Liver (tissue), 9 donors: Measurements from ENCODE around the gene FRG2C. TPM values are rescaled to one million over a fixed set of nuclear protein-coding genes. Genes with fewer than 3 reads are reported as not detected.
"Not testable (repeated sequence)": the region's sequence is repeated elsewhere in the genome, so short reads cannot be mapped to it uniquely, and the experiment has no call there.

Source experiments
- DNase-seq: peaks from one replicate; pipeline ENCODE4 v3.0.0-alpha.2; 2017; ENCODE audit warnings: low spot score
- H3K27ac ChIP-seq, 2 donors: one replicate each; pipeline ENCODE4 v1.7.0; 2013; ENCODE audit warnings: inconsistent platforms in 2 of 2, low read length in 2 of 2, control low read depth in 1 of 2, low read depth in 1 of 2, mild to moderate bottlenecking in 1 of 2
- H3K27me3 ChIP-seq, 4 donors: one replicate each; pipeline versions ENCODE4 v1.6.1 to v1.7.0; 2013; ENCODE audit warnings: low read length in 3 of 4, inconsistent platforms in 1 of 4, mild to moderate bottlenecking in 1 of 4, moderate library complexity in 1 of 4; ENCODE audit not compliant: control insufficient read depth in 4 of 4, insufficient read depth in 4 of 4
- H3K36me3 ChIP-seq, 4 donors: one replicate each; pipeline versions ENCODE4 v1.6.1 to v1.7.0; 2013; ENCODE audit warnings: low read length in 3 of 4, mild to moderate bottlenecking in 3 of 4, low read depth in 1 of 4, moderate library complexity in 1 of 4; ENCODE audit not compliant: control insufficient read depth in 4 of 4, insufficient read depth in 3 of 4
- H3K4me1 ChIP-seq, 4 donors: one replicate each; pipeline versions ENCODE4 v1.6.1 to v1.7.0; 2013; ENCODE audit warnings: low read length in 3 of 4, mild to moderate bottlenecking in 3 of 4, moderate library complexity in 1 of 4; ENCODE audit not compliant: control insufficient read depth in 4 of 4, insufficient read depth in 4 of 4
- H3K4me3 ChIP-seq, 3 donors: one replicate each; pipeline versions ENCODE4 v1.6.1 to v1.7.0; 2013; ENCODE audit warnings: low read length in 3 of 3, control low read depth in 1 of 3, low read depth in 1 of 3, mild to moderate bottlenecking in 1 of 3
- H3K9ac ChIP-seq, 2 donors: one replicate each; pipeline ENCODE4 v1.7.0; 2013; ENCODE audit warnings: low read length in 2 of 2, mild to moderate bottlenecking in 2 of 2, moderate library complexity in 2 of 2, control low read depth in 1 of 2, low read depth in 1 of 2
- H3K9me3 ChIP-seq, 4 donors: one replicate each; pipeline versions ENCODE4 v1.6.1 to v1.7.0; 2013; ENCODE audit warnings: low read length in 3 of 4; ENCODE audit not compliant: control insufficient read depth in 4 of 4
- EGR1 ChIP-seq, 2 donors: IDR thresholded peaks; 2 replicates each; pipeline ENCODE4 v1.6.1; 2016 to 2018; ENCODE audit warnings: antibody characterized with exemption in 2 of 2, low read depth in 2 of 2
- FOXA2 ChIP-seq: IDR thresholded peaks from 2 replicates; pipeline ENCODE4 v1.6.1; 2016; ENCODE audit warnings: antibody characterized with exemption
- GABPA ChIP-seq, 2 donors: IDR thresholded peaks in 1 of 2; conservative IDR thresholded peaks in 1 of 2; 2 replicates each; pipeline ENCODE4 v1.6.1; 2016; ENCODE audit warnings: antibody characterized with exemption in 2 of 2, mild to moderate bottlenecking in 1 of 2, moderate library complexity in 1 of 2
- JUND ChIP-seq, 2 donors: IDR thresholded peaks; 2 replicates each; pipeline ENCODE4 v1.6.1; 2016; ENCODE audit warnings: antibody characterized with exemption in 2 of 2
- RAD21 ChIP-seq, 2 donors: IDR thresholded peaks; 2 replicates each; pipeline ENCODE4 v1.6.1; 2016; ENCODE audit warnings: antibody characterized with exemption in 2 of 2, mild to moderate bottlenecking in 2 of 2
- REST ChIP-seq: IDR thresholded peaks from 2 replicates; pipeline ENCODE4 v1.6.1; 2016; ENCODE audit warnings: antibody characterized with exemption, mild to moderate bottlenecking
- RXRA ChIP-seq, 2 donors: IDR thresholded peaks; 2 replicates each; pipeline ENCODE4 v1.6.1; 2017 to 2018; ENCODE audit warnings: antibody characterized with exemption in 2 of 2, mild to moderate bottlenecking in 1 of 2
- TAF1 ChIP-seq: conservative IDR thresholded peaks from 2 replicates; pipeline ENCODE4 v1.6.1; 2016; ENCODE audit warnings: antibody characterized with exemption, mild to moderate bottlenecking
- YY1 ChIP-seq: IDR thresholded peaks from 2 replicates; pipeline ENCODE4 v1.6.1; 2016; ENCODE audit warnings: antibody characterized with exemption, mild to moderate bottlenecking
- ZBTB33 ChIP-seq: IDR thresholded peaks from 2 replicates; pipeline ENCODE4 v1.6.1; 2016; ENCODE audit warnings: antibody characterized with exemption
- WGBS: extraction: QIAGEN DNeasy Blood & Tissue Kit; methylation state at CpG from one replicate; pipeline ENCODE4 v1.1.7; 2013; 5-methylcytosine and 5-hydroxymethylcytosine counted together
- polyA plus RNA-seq, 2 donors: library from polyadenylated mRNA; stranded (reverse) in 1 of 2; unstranded in 1 of 2; fragments of 200-250 nt in 1 of 2; fragments of >200 nt in 1 of 2; fragmentation: Nextera tagmentation in 1 of 2; extraction: Ambion mirVana in 1 of 2; gene quantifications; one replicate each; pipeline versions ENCODE4 v1.2.1 to v1.2.3, GENCODE V29; 2013 to 2015
- total RNA-seq, 2 donors: library from RNA; depleted of rRNA; stranded (reverse); fragments of >200 nt; gene quantifications; one replicate each; pipeline ENCODE4 v1.2.3, GENCODE V29; 2014
- TF ChIP-seq, protein P1 (sequence below): fragments of 150-350 bp; IDR thresholded peaks from 2 replicates; pipeline ENCODE4 v1.5.1; 2017; ENCODE audit warnings: improper control_type of control experiment, low read depth, low read length; ENCODE audit not compliant: missing input control
- TF ChIP-seq, protein P2 (sequence below): IDR thresholded peaks from 2 replicates; pipeline ENCODE4 v1.6.1; 2016; ENCODE audit warnings: antibody characterized with exemption
- donor health status: healthy.
- donor health status: healthy.
- donor health status: healthy.
- donor health status: healthy.
- donor health status: healthy.

The FRG2C gene
- total and polyA plus RNA-seq, 4 donors = not detected

- H3K27me3 ChIP-seq, H3K9me3 ChIP-seq, H3K9ac ChIP-seq, H3K27ac ChIP-seq, H3K4me3 ChIP-seq, H3K36me3 ChIP-seq, DNase-seq: not testable (repeated sequence)
- peaks cover 0 to 15% (median 9%) of the 10 kb centered on the region in 4 donors for H3K4me1 ChIP-seq
- 14% methylated on average over 32 of the region's 32 CpGs for WGBS
Observed at GRCh38 chr3:75671287-75672139, 7.4 kb downstream of the FRG2C start.

DNA sequence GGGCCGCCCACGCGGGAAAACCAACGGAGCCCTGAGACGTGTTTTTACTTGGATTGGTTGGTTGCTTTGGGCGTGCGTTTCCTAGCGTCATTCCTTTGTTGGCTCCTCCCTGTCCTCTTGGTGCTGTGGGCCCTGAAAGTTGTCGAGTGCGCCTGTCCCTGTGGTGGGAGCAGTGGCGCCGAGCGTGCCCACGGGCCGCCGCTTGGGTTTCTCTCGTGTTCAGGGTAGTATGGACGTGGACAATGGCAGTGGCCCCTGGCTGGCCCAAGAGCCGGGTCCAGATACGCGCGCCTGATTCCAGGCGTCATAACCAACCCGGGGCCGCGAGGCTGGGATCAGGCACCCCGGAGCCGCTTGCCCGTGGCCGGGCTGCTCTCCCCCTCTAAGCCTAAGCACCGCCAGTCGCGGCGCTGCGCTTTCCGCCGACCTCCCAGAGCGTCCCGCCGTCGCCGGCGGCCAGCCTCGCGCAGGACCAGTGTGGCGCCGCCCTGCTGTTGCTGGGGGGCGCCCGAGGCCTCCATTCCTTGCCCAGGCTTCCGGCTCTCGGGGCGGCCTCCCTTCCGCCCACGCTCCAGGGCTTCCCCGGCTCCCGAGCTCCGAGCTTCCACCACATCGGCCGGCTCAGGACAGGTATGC is 8.1 kb downstream of the FRG2C start:
- WGBS = 13% methylated on average over 59 of the region's 59 CpGs
- Histone ChIP-seq H3K4me1 (peaks cover 0 to 15% (median 9%) of the 10 kb centered on the region in 4 donors), H3K4me3 (peak overlapping the region in 1 of 3 donors; percentile 32)
- H3K9ac ChIP-seq, H3K9me3 ChIP-seq, H3K27me3 ChIP-seq, H3K27ac ChIP-seq, DNase-seq, H3K36me3 ChIP-seq: not testable (repeated sequence)

GRCh38 chr3:75683965-75684364 is 19.8 kb downstream of the FRG2C start:
- not testable (repeated sequence) for H3K27me3 ChIP-seq, H3K4me1 ChIP-seq, DNase-seq, H3K4me3 ChIP-seq, H3K27ac ChIP-seq, H3K9me3 ChIP-seq, H3K36me3 ChIP-seq, H3K9ac ChIP-seq
- WGBS = 11% methylated on average over 1 of the region's 1 CpG

DNA sequence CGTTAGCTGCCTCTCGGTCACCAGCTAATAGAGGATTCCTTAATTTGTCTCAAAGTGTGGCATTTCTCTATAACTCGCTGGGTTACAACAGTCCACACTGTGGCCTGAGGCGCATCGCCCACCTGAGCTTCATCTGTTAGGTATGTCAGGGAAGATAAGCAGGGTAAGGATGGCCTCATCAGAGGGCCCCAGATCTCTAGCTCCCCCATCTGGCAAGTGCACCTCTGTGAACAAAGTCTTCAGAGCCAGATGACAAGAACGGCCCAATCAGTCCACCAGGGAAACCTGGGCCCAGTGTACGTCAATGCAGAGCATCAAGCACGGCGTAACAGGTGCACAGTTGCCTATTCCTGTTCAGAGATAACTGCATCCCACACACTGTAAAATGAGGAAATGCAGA is 23.2 kb downstream of the FRG2C start:
- H3K27me3 ChIP-seq = no peaks in the 10 kb centered on the region
- H3K9me3 ChIP-seq = peaks cover 0 to 8% (median 3%) of the 10 kb centered on the region in 4 donors
- H3K27ac ChIP-seq = no peak overlapping the region
- no peak overlapping the region for H3K9ac ChIP-seq
- H3K4me3 ChIP-seq = no peak overlapping the region
- H3K36me3 ChIP-seq = no peaks in the 10 kb centered on the region
- no peak for DNase-seq
- H3K4me1 ChIP-seq = no peaks in the 10 kb centered on the region
- WGBS = 90% methylated on average over 9 of the region's 9 CpGs
- TF ChIP-seq REST (no peak), RXRA (IDR thresholded peaks at IDR 0.05) (no peak), GABPA (IDR thresholded peaks at IDR 0.05 in 1 of 2, conservative IDR thresholded peaks at IDR 0.05 in 1 of 2) (no peak), RAD21 (IDR thresholded peaks at IDR 0.05) (no peak), JUND (IDR thresholded peaks at IDR 0.05) (no peak), EGR1 (IDR thresholded peaks at IDR 0.05; ENCODE audit: low read depth in 2 of 2) (no peak), YY1 (no peak), FOXA2 (no peak), TAF1 (no peak), ZBTB33 (no peak)
- TF ChIP-seq, protein P1, sequence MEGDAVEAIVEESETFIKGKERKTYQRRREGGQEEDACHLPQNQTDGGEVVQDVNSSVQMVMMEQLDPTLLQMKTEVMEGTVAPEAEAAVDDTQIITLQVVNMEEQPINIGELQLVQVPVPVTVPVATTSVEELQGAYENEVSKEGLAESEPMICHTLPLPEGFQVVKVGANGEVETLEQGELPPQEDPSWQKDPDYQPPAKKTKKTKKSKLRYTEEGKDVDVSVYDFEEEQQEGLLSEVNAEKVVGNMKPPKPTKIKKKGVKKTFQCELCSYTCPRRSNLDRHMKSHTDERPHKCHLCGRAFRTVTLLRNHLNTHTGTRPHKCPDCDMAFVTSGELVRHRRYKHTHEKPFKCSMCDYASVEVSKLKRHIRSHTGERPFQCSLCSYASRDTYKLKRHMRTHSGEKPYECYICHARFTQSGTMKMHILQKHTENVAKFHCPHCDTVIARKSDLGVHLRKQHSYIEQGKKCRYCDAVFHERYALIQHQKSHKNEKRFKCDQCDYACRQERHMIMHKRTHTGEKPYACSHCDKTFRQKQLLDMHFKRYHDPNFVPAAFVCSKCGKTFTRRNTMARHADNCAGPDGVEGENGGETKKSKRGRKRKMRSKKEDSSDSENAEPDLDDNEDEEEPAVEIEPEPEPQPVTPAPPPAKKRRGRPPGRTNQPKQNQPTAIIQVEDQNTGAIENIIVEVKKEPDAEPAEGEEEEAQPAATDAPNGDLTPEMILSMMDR = no peak
- TF ChIP-seq, protein P2, sequence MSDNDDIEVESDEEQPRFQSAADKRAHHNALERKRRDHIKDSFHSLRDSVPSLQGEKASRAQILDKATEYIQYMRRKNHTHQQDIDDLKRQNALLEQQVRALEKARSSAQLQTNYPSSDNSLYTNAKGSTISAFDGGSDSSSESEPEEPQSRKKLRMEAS = no peak
